NCI-H446 treated with DMSO at 0.1 percent for 48 hours (cell line): ENCODE results near the gene CLEC19A.

ENCODE experiments used
- DNase-seq: peaks from one replicate; lab custom pipeline; 2025; lab: John Stamatoyannopoulos, UW

The CLEC19A gene

DNA sequence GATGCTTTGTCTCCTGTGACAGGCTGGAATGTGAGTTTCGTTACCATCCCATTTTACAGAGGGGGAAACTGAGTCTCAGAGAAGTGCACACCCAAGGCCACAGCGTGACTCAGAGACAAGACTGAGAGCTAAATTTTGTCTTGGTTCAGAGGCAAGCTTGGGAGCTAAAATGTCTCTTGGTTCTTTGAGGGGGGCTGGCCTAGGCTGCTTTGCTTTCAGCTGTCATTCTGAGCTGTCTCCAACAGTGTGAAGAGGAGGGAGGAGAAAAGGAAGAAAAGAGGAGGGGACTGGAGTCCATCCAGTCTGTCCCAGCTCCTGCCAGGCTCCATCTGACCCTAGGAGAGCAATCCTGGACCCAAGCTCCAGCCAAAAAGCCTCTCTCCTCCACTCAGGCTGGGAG is at the start of gene CLEC19A:
Gene CLEC19A, plus strand, starts transcription at position 301 of the 400 bp plus-strand sequence. CDS start 121 bp downstream, outside the sequence.
- DNase-seq, result no peak

- no peak for DNase-seq
These were observed 49.6 kb upstream of the CLEC19A start for GRCh38 chr16:19235886-19236285.

- no peak for DNase-seq
These were observed 48.8 kb upstream of the CLEC19A start for GRCh38 chr16:19236561-19237209.

DNA sequence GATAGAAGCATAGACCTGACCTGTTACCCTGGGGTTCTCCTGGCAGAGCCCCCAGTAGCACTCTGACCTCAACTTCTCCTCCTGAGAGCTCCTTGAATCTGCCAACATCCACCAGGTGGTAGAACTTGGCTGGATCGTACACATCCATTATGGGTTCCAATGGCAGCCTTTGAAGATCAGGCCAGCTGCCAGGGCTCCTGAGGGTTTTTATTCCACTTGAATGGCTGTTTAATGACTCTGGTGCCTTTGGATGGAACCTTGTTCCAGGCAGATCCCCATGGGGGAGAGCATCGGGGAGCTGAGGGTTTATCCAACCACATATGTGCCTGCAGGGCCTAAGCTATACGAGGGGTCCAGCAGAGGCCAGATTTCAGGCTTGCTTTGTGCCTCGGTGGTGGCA is 47.1 kb upstream of the CLEC19A start:
- no peak for DNase-seq

- DNase-seq, result no peak
These were observed 45.9 kb upstream of the CLEC19A start for GRCh38 chr16:19239511-19240155.

DNA sequence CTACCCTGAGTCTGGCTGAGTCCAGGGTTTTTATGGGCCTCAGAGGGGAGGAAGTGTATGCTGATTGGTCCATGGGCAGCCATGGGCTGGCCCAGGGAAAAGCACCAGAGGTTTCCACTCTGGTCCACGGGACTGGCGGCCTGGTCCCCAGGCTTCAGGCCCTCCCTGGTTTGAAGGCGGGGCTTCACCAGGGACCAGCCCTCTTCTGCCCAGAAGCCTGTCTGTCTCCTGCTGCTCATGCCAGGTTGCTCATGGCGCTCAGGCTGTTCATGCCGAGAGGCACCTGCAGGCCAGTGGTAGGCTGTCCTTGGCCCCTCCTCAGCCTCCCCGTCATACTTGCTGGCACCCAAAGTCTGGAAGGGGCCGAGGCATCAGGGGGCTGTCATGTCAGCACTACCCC is 45.0 kb upstream of the CLEC19A start:
- DNase-seq, result no peak

DNA sequence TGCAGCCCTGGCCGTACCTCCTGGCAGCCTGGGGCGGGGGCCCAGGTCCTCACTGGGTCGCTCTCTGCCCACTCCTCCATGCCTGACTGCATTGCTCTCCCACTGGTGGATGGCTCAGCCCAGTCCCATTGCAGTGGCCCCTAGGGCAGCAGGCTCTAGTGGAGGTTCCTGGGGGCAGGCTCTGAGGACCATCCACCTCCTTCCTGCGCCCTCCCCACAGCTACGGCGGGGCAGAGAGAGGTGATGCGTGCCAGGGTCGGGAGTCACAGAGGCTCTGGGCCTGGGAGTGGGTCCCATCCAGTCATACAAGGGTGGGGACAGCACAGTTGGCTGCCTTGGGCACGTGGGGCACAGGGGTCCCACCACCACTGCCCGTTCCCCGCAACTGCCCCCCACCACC is 44.0 kb upstream of the CLEC19A start:
- no peak for DNase-seq

DNA sequence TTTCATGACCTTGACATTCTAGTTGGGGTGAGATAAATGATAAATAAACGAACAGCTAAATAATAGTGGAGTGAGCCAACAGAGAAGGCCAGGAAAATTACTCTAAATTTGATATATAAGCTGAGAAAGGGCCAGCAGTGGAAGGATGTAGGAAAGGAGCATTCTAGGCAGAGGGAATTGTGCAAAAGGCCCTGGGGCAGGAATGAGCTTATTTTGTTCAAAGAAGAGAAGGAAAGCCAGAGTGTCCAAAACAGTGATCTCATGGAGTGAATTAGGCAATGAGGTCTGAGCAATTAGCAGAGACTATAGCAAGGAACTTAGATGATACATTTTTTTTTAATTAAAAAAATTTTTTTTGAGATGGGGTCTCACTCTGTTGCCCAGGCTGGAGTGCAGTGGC is 43.3 kb upstream of the CLEC19A start:
- no peak for DNase-seq

GRCh38 chr16:19242987-19243575 is 42.5 kb upstream of the CLEC19A start:
- no peak for DNase-seq

DNA sequence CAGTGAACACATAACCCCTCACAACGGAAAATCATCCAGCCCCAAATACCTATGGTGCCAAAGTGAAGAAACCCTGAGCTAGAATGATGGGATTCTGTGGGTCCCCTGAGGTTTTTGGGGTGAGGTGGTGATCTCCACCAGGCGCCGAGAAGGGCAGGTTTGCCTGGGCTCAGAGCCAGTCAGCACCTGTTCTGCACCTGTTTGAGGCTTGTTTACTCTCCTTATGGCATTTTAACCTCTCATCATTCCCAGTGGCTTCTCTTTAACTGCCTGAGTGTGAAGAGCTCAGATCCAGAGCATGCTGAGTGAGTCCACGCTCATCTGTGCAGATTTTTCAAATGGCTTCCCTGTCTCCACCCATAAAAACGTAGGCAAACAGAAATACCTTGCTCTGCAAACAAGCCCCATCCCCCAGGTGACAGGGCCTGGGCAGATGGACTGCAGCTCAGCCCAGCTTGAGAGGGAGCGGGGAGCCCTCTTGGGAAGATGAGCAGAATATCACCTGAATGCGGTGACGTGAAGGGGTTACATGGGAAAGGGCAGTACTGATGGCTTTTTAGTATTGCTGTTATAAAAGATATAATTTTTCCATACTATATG is 40.1 kb upstream of the CLEC19A start:
- DNase-seq, result no peak

DNA sequence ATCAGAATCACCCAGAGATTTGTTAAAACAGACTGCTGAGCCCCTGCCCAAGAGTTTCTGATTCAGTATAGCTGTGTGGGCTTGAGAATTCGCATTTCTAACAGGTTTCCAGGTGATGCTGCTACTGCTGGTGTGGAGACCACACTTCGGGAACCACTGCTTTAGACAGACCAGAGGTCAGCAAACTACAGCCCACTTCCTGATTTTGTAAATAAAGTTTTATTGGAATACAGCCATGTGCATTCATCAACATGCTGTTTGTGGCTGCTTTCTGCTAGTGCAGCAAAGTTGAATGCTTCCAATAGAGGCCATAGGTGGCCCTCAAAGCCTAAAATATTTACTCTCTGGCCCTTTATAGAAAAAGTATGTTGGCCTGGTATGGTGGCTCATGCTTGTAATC is 32.6 kb upstream of the CLEC19A start:
- DNase-seq, result no peak

- no peak for DNase-seq
These were observed 30.9 kb upstream of the CLEC19A start for GRCh38 chr16:19254611-19255010.

DNA sequence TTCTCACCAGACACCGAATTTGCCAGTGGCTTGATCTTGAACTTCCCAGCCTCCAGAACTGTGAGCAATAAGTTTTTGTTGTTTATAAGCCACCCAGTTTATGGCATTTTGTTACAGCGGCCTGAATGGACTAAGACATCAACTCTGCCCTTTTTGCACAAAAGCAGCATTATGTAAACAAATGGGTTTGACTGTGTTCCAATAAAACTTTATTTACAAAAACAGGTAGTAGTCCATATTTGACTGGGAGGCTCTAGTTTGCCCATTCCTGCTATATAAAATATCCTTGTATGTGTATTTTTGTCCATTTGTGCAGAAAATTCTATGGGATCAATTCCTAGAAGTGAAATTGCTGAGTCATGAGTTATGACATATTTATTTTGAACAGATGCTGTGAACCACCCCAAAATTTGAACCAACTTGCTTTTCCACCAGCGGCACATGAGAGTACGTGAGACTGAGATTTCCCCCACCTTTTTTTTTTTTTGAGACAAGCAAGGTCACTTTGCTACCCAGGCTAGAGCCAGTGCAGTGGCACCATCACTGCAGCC is 21.3 kb upstream of the CLEC19A start:
- DNase-seq, result no peak

DNA sequence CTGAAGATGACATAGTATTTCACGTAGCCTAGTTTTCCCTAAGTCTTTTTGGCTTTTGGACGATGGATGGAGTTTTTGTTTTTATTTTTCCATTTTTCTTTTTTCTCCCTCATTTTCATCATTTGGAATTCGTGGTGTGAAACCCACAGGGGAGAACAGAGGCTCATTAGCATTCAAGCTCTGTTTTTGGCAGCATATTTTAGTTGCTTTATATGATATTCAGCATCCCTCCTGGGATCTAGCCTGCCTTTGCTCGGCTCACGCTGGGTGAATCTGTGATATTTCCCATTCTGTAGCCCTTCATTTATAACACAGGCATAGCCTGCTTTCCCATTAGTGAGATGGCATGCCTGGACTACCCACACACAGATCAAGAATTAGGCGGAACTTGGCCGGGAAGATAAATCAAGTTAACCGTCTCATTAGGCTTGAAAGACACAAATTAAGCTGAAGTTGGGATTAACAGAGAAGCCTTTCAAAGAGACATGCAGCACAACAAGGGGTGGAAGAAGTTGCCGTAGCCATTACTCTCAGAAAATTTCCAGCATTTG is 20.1 kb upstream of the CLEC19A start:
- no peak for DNase-seq

DNA sequence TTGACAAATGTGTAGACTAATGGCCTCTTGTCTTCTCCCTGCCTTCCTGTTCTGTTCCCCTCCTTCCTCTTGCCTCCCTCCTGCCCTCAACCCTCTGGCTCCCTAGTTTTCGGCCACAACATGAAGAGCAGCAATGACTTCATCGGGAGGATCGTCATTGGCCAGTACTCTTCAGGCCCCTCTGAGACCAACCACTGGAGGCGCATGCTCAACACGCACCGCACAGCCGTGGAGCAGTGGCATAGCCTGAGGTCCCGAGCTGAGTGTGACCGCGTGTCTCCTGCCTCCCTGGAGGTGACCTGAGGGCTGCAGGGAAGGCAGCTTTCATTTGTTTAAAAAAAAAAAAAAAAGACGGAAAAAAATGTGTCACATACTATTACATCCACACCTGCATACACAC is 18.8 kb upstream of the CLEC19A start:
- DNase-seq, result no peak

- no peak for DNase-seq
These were observed 16.4 kb upstream of the CLEC19A start for GRCh38 chr16:19269098-19269497.

GRCh38 chr16:19274165-19274797 is 11.2 kb upstream of the CLEC19A start:
- DNase-seq, result no peak

GRCh38 chr16:19278403-19278802 is 7.1 kb upstream of the CLEC19A start:
- DNase-seq, result no peak

- DNase-seq, result no peak
These were observed 4.3 kb upstream of the CLEC19A start for GRCh38 chr16:19281246-19281645.

DNA sequence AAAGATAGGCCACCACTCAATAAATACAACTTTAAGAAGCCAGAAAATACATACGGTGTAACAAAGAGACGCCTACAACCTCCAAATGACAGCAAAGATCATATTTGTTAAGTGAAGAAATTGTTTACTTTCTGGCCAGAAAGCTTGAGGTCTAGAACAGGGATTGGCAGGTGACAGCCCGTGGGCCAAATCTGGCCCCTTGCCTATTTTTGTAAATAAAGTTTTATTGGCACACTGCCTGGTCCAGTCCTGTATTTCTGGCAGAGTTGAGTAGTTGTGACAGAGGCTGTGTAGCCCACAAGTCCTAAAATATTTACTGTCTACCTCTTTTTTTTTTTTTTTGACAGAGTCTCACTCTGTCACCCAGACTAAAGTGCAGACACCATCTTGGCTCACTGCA is 3.4 kb upstream of the CLEC19A start:
- no peak for DNase-seq

GRCh38 chr16:19283637-19284036 is 1.9 kb upstream of the CLEC19A start:
- DNase-seq, result no peak

GRCh38 chr16:19284207-19284606 is 1.3 kb upstream of the CLEC19A start:
- no peak for DNase-seq
